Measurements from ENCODE around the gene DOLPP1. TPM values are rescaled to one million over a fixed set of nuclear protein-coding genes. Genes with fewer than 3 reads are reported as not detected.

DOLPP1 gene
- total RNA-seq, 2 donors from 2014 or later = 30.1 to 30.4 TPM

DNA sequence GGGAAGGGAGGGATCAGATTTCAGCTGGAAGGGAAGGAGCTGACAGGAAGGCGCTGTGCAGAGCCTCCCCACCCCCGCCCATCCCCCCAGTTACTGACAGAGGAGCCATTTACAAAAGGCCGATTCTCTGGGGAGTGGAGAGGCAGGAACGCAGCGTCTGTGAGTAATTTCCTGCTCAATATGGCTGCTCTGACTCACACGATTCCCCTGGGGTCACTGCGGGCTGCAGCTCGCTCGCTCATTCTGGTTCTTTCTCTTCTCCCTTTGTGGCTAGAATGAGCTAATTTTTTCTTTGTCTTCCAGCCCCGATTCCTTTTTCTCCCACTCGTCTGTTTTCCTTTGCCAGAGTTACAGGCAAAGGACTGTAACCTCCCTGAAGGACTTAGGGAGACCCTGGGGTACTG lies 59.1 kb downstream of the DOLPP1 start:
- Histone ChIP-seq H3K36me3 (ENCODE audit: control insufficient read depth, insufficient read depth, low read length) (peaks cover 45% of the 10 kb centered on the region), H3K9ac (ENCODE audit: extremely low read depth, low read length, poor library complexity, severe bottlenecking) (peak overlapping the region; percentile 96), H3K4me3 (ENCODE audit: low read length) (peak overlapping the region; percentile 94), H3K9me3 (ENCODE audit: control insufficient read depth, low read length) (no peaks in the 10 kb centered on the region), H3K27me3 (ENCODE audit: control insufficient read depth, insufficient read depth, low read length, poor library complexity, severe bottlenecking) (no peaks in the 10 kb centered on the region), H3K27ac (ENCODE audit: low read depth, low read length) (peak overlapping the region; percentile 100), H3K4me1 (ENCODE audit: control insufficient read depth, insufficient read depth, low read length) (peaks cover 11% of the 10 kb centered on the region)
- Mint-ChIP-seq H3K4me1 (peaks cover 33% of the 10 kb centered on the region), H3K36me3 (ENCODE audit: low read depth) (peaks cover 39% of the 10 kb centered on the region), H3K27me3 (ENCODE audit: insufficient read depth) (no peaks in the 10 kb centered on the region), H3K27ac (peak overlapping the region; percentile 97), H3K4me3 (peak overlapping the region; percentile 62), H3K9me3 (no peaks in the 10 kb centered on the region)
- peak; percentile 95 for DNase-seq
- WGBS, 2 experiments (ENCODE audit: insufficient coverage in 1 of 2, insufficient read length in 1 of 2) = 0 to 4% methylated on average over 8 to 11 of the region's 11 CpGs
- TF ChIP-seq, protein P1, sequence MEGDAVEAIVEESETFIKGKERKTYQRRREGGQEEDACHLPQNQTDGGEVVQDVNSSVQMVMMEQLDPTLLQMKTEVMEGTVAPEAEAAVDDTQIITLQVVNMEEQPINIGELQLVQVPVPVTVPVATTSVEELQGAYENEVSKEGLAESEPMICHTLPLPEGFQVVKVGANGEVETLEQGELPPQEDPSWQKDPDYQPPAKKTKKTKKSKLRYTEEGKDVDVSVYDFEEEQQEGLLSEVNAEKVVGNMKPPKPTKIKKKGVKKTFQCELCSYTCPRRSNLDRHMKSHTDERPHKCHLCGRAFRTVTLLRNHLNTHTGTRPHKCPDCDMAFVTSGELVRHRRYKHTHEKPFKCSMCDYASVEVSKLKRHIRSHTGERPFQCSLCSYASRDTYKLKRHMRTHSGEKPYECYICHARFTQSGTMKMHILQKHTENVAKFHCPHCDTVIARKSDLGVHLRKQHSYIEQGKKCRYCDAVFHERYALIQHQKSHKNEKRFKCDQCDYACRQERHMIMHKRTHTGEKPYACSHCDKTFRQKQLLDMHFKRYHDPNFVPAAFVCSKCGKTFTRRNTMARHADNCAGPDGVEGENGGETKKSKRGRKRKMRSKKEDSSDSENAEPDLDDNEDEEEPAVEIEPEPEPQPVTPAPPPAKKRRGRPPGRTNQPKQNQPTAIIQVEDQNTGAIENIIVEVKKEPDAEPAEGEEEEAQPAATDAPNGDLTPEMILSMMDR (conservative IDR thresholded peaks at IDR 0.05) = no peak

Other genes with a start within 250 kb of the DOLPP1 start
- gene KYAT1, start 199.2 kb upstream of the DOLPP1 start, total RNA-seq = 10 to 100 TPM; 13.6 to 25.3 TPM
- 10 to 100 TPM; 54.6 to 58.7 TPM for gene LRRC8A, start 199.0 kb upstream of the DOLPP1 start, total RNA-seq
- 10 to 100 TPM; 15.2 to 18.0 TPM for gene PHYHD1, start 160.1 kb upstream of the DOLPP1 start, total RNA-seq
- gene DOLK, start 133.5 kb upstream of the DOLPP1 start, total RNA-seq = 10 to 100 TPM; 18.0 to 19.8 TPM
- 10 to 100 TPM; 89.8 to 94.8 TPM for gene NUP188, start 133.4 kb upstream of the DOLPP1 start, total RNA-seq
- 10 to 100 TPM; 86.9 to 98.1 TPM for gene SH3GLB2, start 52.8 kb upstream of the DOLPP1 start, total RNA-seq
- gene MIGA2, start 44.5 kb upstream of the DOLPP1 start, total RNA-seq = 10 to 100 TPM; 41.4 to 41.5 TPM
- 10 to 100 TPM; 17.2 to 17.5 TPM for gene CRAT, start 29.7 kb downstream of the DOLPP1 start, total RNA-seq
- gene PTPA, start 30.3 kb downstream of the DOLPP1 start, total RNA-seq = 100 to 1,000 TPM; 134 to 139 TPM
- gene IER5L, start 97.2 kb downstream of the DOLPP1 start, total RNA-seq = 1 to 10 TPM; 6.8 to 8.1 TPM